ENCODE data around the gene LCN15. TPM values are rescaled to one million over a fixed set of nuclear protein-coding genes. Genes with fewer than 3 reads are reported as not detected.

LCN15 gene
- total RNA-seq, 2 experiments from 2014 or later: not detected

- no peaks in the 10 kb centered on the region for H3K9me3 Mint-ChIP-seq
- peak; percentile 74 for DNase-seq
- intact Hi-C loops (cut with micrococcal nuclease): no loop called here
- no peaks in the 10 kb centered on the region for H3K27me3 Mint-ChIP-seq
- H3K36me3 Mint-ChIP-seq: no peaks in the 10 kb centered on the region
- H3K4me1 Mint-ChIP-seq (ENCODE audit: low read depth): peaks cover 12% of the 10 kb centered on the region
- H3K27ac Mint-ChIP-seq: no peak overlapping the region
- H3K4me3 Mint-ChIP-seq: peak overlapping the region; percentile 49
- ChIA-PET CTCF (interaction anchor here (0.7 to 1.6 kb wide), 5 partner anchors 8 to 140 kb away, joined by 3 to 8 read pairs (median 5); partner anchors contain the start of gene LCN8), POLR2A (interaction anchor here (1.4 kb wide), 1 partner anchor 13 kb away, joined by 10 read pairs; no protein-coding TSS in a partner anchor)
Observed at GRCh38 chr9:136741883-136742571, 22.3 kb downstream of the LCN15 start.

- no peaks in the 10 kb centered on the region for H3K27me3 Mint-ChIP-seq
- H3K4me3 Mint-ChIP-seq: peak overlapping the region; percentile 49
- DNase-seq: peak; percentile 25
- POLR2A ChIA-PET: interaction anchor here (1.4 kb wide), 1 partner anchor 12 kb away, joined by 10 read pairs; no protein-coding TSS in a partner anchor
- intact Hi-C loops (cut with micrococcal nuclease): no loop called here
- no peaks in the 10 kb centered on the region for H3K36me3 Mint-ChIP-seq
- peaks cover 12% of the 10 kb centered on the region for H3K4me1 Mint-ChIP-seq (ENCODE audit: low read depth)
- H3K27ac Mint-ChIP-seq: no peak overlapping the region
- no peaks in the 10 kb centered on the region for H3K9me3 Mint-ChIP-seq
- CTCF ChIA-PET: interaction anchor here (0.7 to 1.6 kb wide), 5 partner anchors 9 to 141 kb away, joined by 3 to 8 read pairs (median 5); partner anchors contain the start of gene LCN8
Observed at GRCh38 chr9:136740971-136741882, 23.1 kb downstream of the LCN15 start.

- ChIA-PET CTCF (interaction anchor here (1.6 kb wide), 1 partner anchor 10 kb away, joined by 4 read pairs; no protein-coding TSS in a partner anchor), POLR2A (no interaction called here)
- no peak for DNase-seq
- Mint-ChIP-seq H3K36me3 (no peaks in the 10 kb centered on the region), H3K4me3 (no peak overlapping the region), H3K9me3 (no peaks in the 10 kb centered on the region), H3K4me1 (ENCODE audit: low read depth) (peaks cover 12% of the 10 kb centered on the region), H3K27me3 (no peaks in the 10 kb centered on the region), H3K27ac (no peak overlapping the region)
- intact Hi-C loops (cut with micrococcal nuclease): no loop called here
Observed at GRCh38 chr9:136740491-136740890, 23.8 kb downstream of the LCN15 start.

- H3K4me1 Mint-ChIP-seq (ENCODE audit: low read depth): peaks cover 12% of the 10 kb centered on the region
- H3K27me3 Mint-ChIP-seq: no peaks in the 10 kb centered on the region
- no peak for DNase-seq
- ChIA-PET CTCF (interaction anchor here (0.9 kb wide), 1 partner anchor 13 kb away, joined by 5 read pairs; no protein-coding TSS in a partner anchor), POLR2A (no interaction called here)
- no peaks in the 10 kb centered on the region for H3K9me3 Mint-ChIP-seq
- H3K4me3 Mint-ChIP-seq: no peak overlapping the region
- H3K36me3 Mint-ChIP-seq: no peaks in the 10 kb centered on the region
- intact Hi-C loops (cut with micrococcal nuclease): no loop called here
- H3K27ac Mint-ChIP-seq: no peak overlapping the region
Observed at GRCh38 chr9:136740069-136740468, 24.2 kb downstream of the LCN15 start.

- H3K4me3 Mint-ChIP-seq: no peak overlapping the region
- ChIA-PET POLR2A (no interaction called here), CTCF (interaction anchor here (0.9 kb wide), 1 partner anchor 12 kb away, joined by 5 read pairs; no protein-coding TSS in a partner anchor)
Observed at GRCh38 chr9:136739509-136739908, 24.8 kb downstream of the LCN15 start.

GRCh38 chr9:136738960-136739359 is 25.4 kb downstream of the LCN15 start:
- intact Hi-C loops (cut with micrococcal nuclease): no loop called here
- CTCF ChIA-PET: no interaction called here
- no peak overlapping the region for H3K27ac Mint-ChIP-seq

More at GRCh38 chr9:136739509-136739908, 24.8 kb downstream of the LCN15 start:
- Mint-ChIP-seq H3K27ac (no peak overlapping the region), H3K4me1 (ENCODE audit: low read depth) (peaks cover 12% of the 10 kb centered on the region), H3K36me3 (no peaks in the 10 kb centered on the region), H3K9me3 (no peaks in the 10 kb centered on the region), H3K27me3 (no peaks in the 10 kb centered on the region)
- no peak for DNase-seq
- intact Hi-C loops (cut with micrococcal nuclease): no loop called here

GRCh38 chr9:136735812-136736480 is 28.4 kb downstream of the LCN15 start:
- Mint-ChIP-seq H3K4me3 (no peak overlapping the region), H3K36me3 (no peaks in the 10 kb centered on the region), H3K4me1 (ENCODE audit: low read depth) (peaks cover 12% of the 10 kb centered on the region), H3K27me3 (no peaks in the 10 kb centered on the region), H3K27ac (no peak overlapping the region), H3K9me3 (no peaks in the 10 kb centered on the region)
- intact Hi-C loops (cut with micrococcal nuclease): no loop called here
- DNase-seq: no peak
- ChIA-PET CTCF (no interaction called here), POLR2A (no interaction called here)

More at GRCh38 chr9:136738960-136739359, 25.4 kb downstream of the LCN15 start:
- H3K4me1 Mint-ChIP-seq (ENCODE audit: low read depth): peaks cover 12% of the 10 kb centered on the region
- no peak overlapping the region for H3K4me3 Mint-ChIP-seq
- H3K27me3 Mint-ChIP-seq: no peaks in the 10 kb centered on the region
- no peaks in the 10 kb centered on the region for H3K36me3 Mint-ChIP-seq
- POLR2A ChIA-PET: no interaction called here
- DNase-seq: no peak
- no peaks in the 10 kb centered on the region for H3K9me3 Mint-ChIP-seq

GRCh38 chr9:136734837-136735496 is 29.4 kb downstream of the LCN15 start:
- intact Hi-C loops (cut with micrococcal nuclease): no loop called here
- no peak overlapping the region for H3K27ac Mint-ChIP-seq
- ChIA-PET CTCF (no interaction called here), POLR2A (no interaction called here)
- H3K36me3 Mint-ChIP-seq: no peaks in the 10 kb centered on the region
- no peak overlapping the region for H3K4me3 Mint-ChIP-seq
- no peaks in the 10 kb centered on the region for H3K9me3 Mint-ChIP-seq
- H3K27me3 Mint-ChIP-seq: no peaks in the 10 kb centered on the region
- peak; percentile 51 for DNase-seq
- H3K4me1 Mint-ChIP-seq (ENCODE audit: low read depth): peaks cover 9% of the 10 kb centered on the region

GRCh38 chr9:136733611-136734010 is 30.7 kb downstream of the LCN15 start:
- CTCF ChIA-PET: interaction anchor here (0.9 kb wide), 1 partner anchor 62 kb away, joined by 3 read pairs; no protein-coding TSS in a partner anchor
- Mint-ChIP-seq H3K4me1 (ENCODE audit: low read depth) (peaks cover 13% of the 10 kb centered on the region), H3K9me3 (no peaks in the 10 kb centered on the region), H3K27ac (no peak overlapping the region), H3K27me3 (no peaks in the 10 kb centered on the region), H3K36me3 (no peaks in the 10 kb centered on the region), H3K4me3 (no peak overlapping the region)
- POLR2A ChIA-PET: no interaction called here
- no peak for DNase-seq
- intact Hi-C loops (cut with micrococcal nuclease): no loop called here

GRCh38 chr9:136732444-136733178 is 31.7 kb downstream of the LCN15 start:
- no peak overlapping the region for H3K4me3 Mint-ChIP-seq
- intact Hi-C loops (cut with micrococcal nuclease): no loop called here
- POLR2A ChIA-PET: interaction anchor here (0.6 kb wide), 1 partner anchor 300 kb away, joined by 3 read pairs; no protein-coding TSS in a partner anchor
- no peaks in the 10 kb centered on the region for H3K9me3 Mint-ChIP-seq
- no peaks in the 10 kb centered on the region for H3K27me3 Mint-ChIP-seq
- DNase-seq: peak; percentile 41
- CTCF ChIA-PET: interaction anchor here (0.9 to 1.5 kb wide), 2 partner anchors 40 to 61 kb away, joined by 3 read pairs; no protein-coding TSS in a partner anchor
- no peaks in the 10 kb centered on the region for H3K36me3 Mint-ChIP-seq
- peaks cover 13% of the 10 kb centered on the region for H3K4me1 Mint-ChIP-seq (ENCODE audit: low read depth)
- peak overlapping the region; percentile 18 for H3K27ac Mint-ChIP-seq

GRCh38 chr9:136729926-136730325 is 34.4 kb downstream of the LCN15 start:
- H3K4me3 Mint-ChIP-seq: peak overlapping the region; percentile 63
- intact Hi-C loops (cut with micrococcal nuclease): loop anchor here (2.0 kb wide), 1 partner anchor 29 kb away; no protein-coding TSS in a partner anchor
- CTCF ChIA-PET: interaction anchor here (0.9 to 3.7 kb wide), 7 partner anchors 16 to 300 kb away, joined by 3 to 14 read pairs (median 4); no protein-coding TSS in a partner anchor
- H3K27me3 Mint-ChIP-seq: no peaks in the 10 kb centered on the region
- POLR2A ChIA-PET: interaction anchor here (0.9 to 2.6 kb wide), 2 partner anchors 9 to 12 kb away, joined by 5 to 10 read pairs; no protein-coding TSS in a partner anchor
- no peak overlapping the region for H3K27ac Mint-ChIP-seq
- H3K9me3 Mint-ChIP-seq: no peaks in the 10 kb centered on the region
- peaks cover 20% of the 10 kb centered on the region for H3K36me3 Mint-ChIP-seq
- H3K4me1 Mint-ChIP-seq (ENCODE audit: low read depth): peaks cover 30% of the 10 kb centered on the region
- DNase-seq: no peak
